H7 (cell line): Measurements from ENCODE around the gene MED12L. TPM values are rescaled to one million over a fixed set of nuclear protein-coding genes. Genes with fewer than 3 reads are reported as not detected.

Experiments
- DNase-seq: peaks from one replicate; pipeline ENCODE4 v3.0.0; 2012
- H3K27me3 ChIP-seq: 2 replicates; pipeline ENCODE4 v1.6.0; 2011; ENCODE audit warnings: mild to moderate bottlenecking, low read length; ENCODE audit not compliant: control insufficient read depth, insufficient read depth
- H3K36me3 ChIP-seq: replicated peaks from 2 replicates; pipeline ENCODE4 v1.5.1; 2011; ENCODE audit warnings: low read length; ENCODE audit not compliant: control insufficient read depth, insufficient read depth
- H3K4me3 ChIP-seq: 2 replicates; pipeline ENCODE4 v1.5.1; 2011; ENCODE audit warnings: low read depth, mild to moderate bottlenecking, control low read depth, low read length, moderate library complexity; ENCODE audit not compliant: insufficient read depth
- total RNA-seq: library from RNA; depleted of rRNA; stranded (reverse); fragments of >200 nt; shearing (Covaris generic); gene quantifications from 2 replicates; pipeline ENCODE4 v1.2.3, GENCODE V29; 2014

Gene MED12L
- total RNA-seq, 1 experiment from 2014 or later: 7.9 TPM

DNA sequence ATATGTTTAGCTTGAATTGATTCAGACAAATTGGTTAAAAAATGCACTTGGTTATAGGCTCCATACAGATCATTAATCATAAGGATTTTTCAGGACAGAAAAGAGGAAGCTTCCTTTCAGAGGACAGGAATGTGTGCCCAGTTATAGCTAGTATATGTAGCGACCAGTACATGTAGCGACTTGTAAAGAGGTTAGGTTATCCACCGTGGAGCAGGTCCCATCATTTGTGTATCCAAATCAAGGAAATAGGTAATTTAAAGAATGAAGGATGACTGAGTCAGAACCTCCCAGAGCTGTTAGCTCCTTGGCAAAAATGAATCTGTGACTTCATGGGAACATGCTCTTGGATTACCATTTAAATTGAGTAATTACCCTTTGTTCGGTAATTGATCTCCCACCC, 314.9 kb downstream of the MED12L start:
- H3K36me3 ChIP-seq: no peaks in the 10 kb centered on the region
- no peak for DNase-seq
- H3K27me3 ChIP-seq: no peaks in the 10 kb centered on the region
- no peak overlapping the region for H3K4me3 ChIP-seq

DNA sequence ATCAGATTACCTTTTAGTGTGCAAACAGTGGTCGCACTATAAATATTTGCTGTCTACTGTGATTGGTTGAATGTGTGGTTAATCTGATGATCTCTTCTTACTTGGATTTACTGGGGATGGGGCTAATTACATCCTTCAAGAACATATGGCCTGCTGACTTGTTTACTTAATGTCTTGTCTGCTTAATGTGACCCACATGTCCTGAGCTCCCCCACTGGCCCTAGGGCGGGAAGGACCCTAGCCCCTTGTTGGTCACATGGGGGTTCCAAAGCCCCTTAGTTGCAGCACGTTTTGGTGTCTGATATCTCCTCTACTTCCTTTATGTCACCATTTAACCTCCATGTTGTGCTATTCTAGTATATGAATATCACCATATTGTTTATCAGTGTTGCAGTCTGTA, 316.9 kb downstream of the MED12L start:
- Histone ChIP-seq H3K4me3 (no peak overlapping the region), H3K36me3 (no peaks in the 10 kb centered on the region), H3K27me3 (no peaks in the 10 kb centered on the region)
- DNase-seq: no peak

DNA sequence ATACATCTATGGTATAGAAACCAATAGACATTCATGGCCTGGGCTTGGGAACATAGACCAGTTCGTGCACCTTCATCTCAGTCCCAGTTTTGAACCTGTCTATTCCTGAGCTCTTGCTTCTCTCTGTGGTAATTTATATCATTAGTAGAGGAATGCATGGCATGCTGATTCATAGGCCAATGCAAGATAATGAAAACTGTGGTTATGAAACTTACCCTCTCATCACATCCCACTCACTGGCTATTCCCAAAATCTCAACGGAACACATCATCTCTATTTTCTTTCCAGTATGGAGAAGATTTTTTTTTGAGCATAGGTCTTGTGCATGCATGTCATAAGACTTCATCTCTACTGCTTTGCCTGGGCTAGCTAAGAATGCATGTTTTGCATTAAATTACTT, 317.8 kb downstream of the MED12L start:
- H3K36me3 ChIP-seq: no peaks in the 10 kb centered on the region
- no peak overlapping the region for H3K4me3 ChIP-seq
- H3K27me3 ChIP-seq: no peaks in the 10 kb centered on the region
- no peak for DNase-seq

DNA sequence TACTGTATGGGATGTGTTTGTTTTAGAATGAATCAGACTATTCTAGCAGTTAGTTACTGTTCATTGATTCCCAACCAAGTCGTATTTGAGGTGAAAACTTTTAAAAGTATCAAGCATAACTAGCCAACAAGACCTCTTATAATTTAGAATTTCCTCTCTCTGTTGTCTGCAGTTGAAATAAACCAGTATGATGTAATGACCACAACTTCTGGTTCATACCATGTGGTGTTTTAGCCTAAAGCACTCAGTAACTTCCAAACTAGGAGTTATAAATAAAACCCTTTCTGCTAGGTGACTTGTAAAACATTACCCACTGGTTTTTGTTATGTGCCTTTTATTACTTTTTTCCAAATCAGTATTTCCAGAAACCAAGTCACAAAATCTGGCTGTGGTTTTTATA, 318.9 kb downstream of the MED12L start:
- Histone ChIP-seq H3K27me3 (no peaks in the 10 kb centered on the region), H3K4me3 (no peak overlapping the region), H3K36me3 (no peaks in the 10 kb centered on the region)
- DNase-seq: no peak

DNA sequence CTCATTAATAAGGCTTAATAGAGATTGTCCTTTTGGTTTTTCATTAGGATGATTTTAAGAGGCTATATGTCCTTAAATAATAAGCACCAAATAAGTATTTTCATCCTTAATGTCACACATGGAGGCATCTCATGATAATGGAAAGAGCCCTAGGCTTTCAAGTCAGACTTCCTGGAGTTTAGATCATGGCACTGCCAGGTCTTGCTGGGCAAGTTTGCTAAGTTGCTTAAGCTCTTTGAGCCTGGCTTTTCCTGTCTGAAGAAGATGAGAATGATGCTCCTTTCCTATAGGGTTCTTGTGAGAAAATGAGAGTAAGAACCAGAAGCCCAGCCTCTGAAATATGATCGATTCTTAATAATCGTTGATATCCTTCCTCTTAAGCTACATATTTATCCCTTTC, 322.5 kb downstream of the MED12L start:
- DNase-seq: no peak
- Histone ChIP-seq H3K36me3 (no peaks in the 10 kb centered on the region), H3K4me3 (no peak overlapping the region), H3K27me3 (no peaks in the 10 kb centered on the region)

DNA sequence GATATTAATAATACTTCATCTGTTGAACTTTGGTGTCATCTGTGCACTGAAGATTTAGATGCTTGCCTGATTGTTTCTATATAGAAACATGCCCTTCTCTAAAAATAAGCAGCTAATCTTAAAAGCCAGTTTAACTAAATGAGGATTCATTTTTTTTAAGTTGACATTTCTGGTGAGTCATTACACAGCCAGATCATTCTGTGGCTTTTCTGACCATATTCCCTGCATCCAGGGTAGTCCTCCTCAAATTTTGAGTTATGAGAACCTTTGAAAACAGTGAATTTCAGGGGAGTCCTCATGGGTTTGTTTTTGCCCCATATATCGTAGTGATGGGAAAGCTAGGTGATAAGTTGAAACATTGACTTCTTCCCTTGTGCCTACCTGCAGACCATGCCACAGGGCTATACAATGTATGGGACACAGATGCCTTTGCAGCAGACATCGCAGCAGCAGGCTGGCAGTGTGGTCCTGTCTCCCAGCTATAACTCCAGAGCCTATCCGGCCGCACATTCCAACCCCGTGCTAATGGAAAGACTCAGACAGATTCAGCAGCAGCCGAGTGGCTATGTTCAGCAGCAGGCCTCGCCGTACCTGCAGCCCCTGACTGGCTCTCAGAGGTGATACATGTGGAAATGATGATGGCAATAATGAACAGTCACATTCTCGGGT, 325.6 kb downstream of the MED12L start:
- DNase-seq: no peak
- H3K27me3 ChIP-seq: no peaks in the 10 kb centered on the region
- no peaks in the 10 kb centered on the region for H3K36me3 ChIP-seq
- no peak overlapping the region for H3K4me3 ChIP-seq

DNA sequence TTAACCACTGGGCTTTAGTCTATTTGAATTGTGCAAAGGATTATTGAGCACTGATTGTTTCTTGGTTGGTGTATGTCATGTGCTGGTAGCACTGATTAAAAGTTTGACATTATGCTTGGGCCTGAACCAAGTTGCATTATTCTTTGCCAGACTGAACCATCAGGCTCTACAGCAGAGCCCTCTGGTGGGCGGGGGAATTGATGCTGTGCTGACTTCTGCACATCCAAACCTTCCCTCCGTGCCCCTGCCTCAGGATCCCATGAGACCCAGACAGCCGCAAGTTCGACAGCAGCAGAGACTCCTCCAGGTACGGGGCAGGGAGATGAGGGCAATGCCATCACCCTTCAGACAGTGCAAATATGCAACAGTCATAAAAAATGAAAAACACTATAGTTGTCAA, 327.5 kb downstream of the MED12L start:
- DNase-seq: peak; percentile 66
- no peaks in the 10 kb centered on the region for H3K27me3 ChIP-seq
- no peak overlapping the region for H3K4me3 ChIP-seq
- no peaks in the 10 kb centered on the region for H3K36me3 ChIP-seq

DNA sequence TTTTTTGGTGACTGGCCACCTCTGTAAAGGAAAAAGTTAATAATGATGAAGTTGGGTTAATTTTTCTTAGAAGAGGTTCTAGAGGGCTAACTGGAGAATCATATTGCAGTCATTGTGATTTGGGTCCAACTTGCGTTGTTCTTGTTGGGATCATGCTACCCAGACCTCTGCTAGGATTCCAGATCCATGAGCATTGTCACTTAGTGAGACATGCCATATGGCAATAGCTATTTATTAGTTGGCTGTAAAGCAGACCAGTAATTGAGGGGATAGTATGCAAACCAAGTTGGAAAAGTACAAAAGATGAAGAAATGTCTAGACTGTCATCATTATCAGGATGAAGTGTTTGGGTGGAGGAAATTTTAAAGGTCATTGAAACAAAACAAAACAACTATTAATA, 329.8 kb downstream of the MED12L start:
- no peaks in the 10 kb centered on the region for H3K36me3 ChIP-seq
- no peak for DNase-seq
- H3K4me3 ChIP-seq: no peak overlapping the region
- H3K27me3 ChIP-seq: no peaks in the 10 kb centered on the region

DNA sequence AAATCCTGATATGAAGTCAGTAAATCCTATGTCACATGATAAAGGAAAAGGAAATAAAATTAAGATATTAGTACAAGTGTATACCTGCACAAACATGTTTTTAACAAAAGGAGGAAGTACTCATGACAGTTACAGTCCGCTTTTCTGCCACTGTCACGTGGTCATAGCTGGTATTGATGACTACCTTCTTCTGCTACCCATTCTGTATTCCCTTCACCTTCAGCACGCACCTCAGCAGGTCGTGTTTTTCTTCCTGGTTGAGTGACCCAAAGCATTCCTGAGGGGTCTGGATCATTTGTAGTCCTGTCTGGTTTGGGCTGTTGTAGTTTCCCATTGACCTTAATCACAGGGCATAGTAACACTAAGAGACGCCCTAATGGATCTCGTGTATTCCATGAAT, 334.3 kb downstream of the MED12L start:
- no peak overlapping the region for H3K4me3 ChIP-seq
- no peak for DNase-seq
- no peaks in the 10 kb centered on the region; the same call in 1 of the 2 replicates for H3K36me3 ChIP-seq
- no peaks in the 10 kb centered on the region for H3K27me3 ChIP-seq

DNA sequence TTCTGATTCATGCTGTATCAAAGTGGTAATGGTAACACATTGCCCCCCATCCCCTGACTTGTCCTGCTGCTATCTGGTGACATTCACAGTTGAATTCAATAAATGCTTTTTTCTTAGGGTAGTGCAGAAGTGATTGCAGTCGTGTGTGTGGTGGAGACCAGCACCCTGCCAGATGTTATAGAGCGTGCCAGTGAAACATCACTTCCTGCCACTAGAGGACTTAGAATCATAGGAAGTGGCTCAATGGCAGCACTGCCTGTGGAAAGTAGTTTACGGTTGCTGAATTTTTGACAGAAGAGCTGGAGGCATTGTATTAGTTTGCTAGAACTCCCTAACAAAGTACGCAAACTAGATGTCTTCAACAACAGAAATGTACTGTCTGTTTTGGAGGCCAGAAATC, 336.5 kb downstream of the MED12L start:
- Histone ChIP-seq H3K4me3 (no peak overlapping the region), H3K36me3 (no peaks in the 10 kb centered on the region; the same call in 1 of the 2 replicates), H3K27me3 (no peaks in the 10 kb centered on the region)
- peak; percentile 30 for DNase-seq

DNA sequence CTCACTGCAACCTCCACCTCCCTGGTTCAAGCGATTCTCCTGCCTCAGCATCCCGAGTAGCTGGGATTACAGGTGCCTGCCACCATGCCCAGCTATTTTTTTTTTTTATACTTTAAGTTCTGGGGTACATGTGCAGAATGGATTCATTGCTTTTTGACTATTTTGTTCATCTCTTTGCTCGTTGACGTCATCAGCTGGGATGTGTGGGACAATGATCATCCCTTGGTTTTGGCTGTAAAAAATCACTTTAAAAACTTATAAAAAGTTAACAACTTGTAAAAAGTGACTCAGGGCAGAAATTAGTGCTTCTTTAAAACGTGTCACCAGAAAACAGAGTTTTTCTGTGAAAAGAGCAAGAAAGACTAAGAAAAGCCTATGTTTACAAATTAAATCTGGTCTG, 337.6 kb downstream of the MED12L start:
- H3K4me3 ChIP-seq: no peak overlapping the region
- no peaks in the 10 kb centered on the region; the same call in 1 of the 2 replicates for H3K36me3 ChIP-seq
- no peak for DNase-seq
- H3K27me3 ChIP-seq: no peaks in the 10 kb centered on the region

DNA sequence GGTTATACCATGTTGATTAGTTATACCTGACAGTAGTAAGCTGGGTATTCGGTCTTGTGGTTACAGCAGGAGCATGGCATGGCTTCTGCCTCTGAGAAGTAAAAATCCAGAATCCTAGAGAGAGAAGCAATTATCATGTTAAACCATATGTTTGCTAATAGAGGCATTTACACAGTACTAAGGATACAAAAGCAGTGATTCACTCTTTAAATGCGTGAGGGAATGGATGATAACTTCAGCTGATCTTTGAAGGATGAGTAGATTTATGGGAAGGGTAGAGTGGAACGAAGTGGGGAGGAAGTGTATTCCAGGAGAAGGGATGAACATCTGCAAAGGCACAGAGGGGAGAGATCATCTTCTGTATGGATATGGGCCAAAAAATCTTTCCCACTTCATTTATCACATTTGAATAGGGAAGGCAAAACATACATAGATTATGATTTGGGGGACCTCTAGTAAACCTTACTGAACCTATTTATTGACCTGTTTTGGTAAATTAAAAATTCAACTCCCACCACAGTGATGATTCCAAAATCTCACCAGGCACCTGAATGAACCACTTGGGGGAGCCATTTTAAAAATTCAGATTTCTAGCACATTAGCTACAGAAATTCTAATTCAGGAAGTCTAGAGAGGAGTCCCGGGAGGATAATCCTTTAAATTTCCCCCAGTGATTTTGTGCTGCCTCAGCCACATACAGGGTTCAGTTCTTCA, 340.3 kb downstream of the MED12L start:
- no peaks in the 10 kb centered on the region for H3K36me3 ChIP-seq
- DNase-seq: no peak
- no peak overlapping the region for H3K4me3 ChIP-seq
- H3K27me3 ChIP-seq: no peaks in the 10 kb centered on the region

DNA sequence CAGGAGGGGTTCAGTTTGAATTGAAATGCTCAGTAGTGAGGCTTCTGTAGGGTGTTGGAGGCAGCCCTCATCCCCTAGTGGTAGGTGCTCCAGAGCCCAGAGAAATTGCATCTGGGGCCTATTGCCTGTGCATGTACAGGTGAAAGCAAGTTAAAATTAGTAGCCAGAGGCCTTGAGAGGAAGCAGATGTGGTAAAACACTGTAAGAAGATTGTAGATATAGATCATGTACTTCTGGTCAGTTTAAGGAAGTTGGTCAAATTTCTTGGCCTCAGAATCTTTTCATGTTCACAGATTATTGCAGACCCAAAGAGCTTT, 340.8 kb downstream of the MED12L start:
- Histone ChIP-seq H3K4me3 (no peak overlapping the region), H3K27me3 (no peaks in the 10 kb centered on the region), H3K36me3 (no peaks in the 10 kb centered on the region)
- DNase-seq: peak; percentile 39

DNA sequence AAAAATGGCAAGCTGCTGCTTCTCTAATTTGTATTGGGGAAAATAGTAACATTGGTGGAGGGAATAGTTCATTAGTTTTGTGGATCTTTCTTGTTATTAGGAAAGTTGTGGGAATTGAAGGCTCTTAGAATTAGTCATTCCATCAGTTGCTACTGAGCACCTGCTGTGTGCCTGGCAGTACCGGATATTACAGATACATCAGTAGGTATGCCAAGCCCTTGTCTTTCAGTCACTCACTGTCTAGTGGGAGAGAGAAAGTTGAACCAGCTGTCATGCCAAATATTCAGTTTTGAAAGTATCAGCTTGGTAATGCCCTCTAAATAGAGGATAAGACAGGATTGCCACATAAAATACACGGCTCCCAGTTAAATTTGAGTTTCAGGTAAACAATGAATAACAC, 342.9 kb downstream of the MED12L start:
- H3K36me3 ChIP-seq: no peaks in the 10 kb centered on the region
- no peak for DNase-seq
- H3K4me3 ChIP-seq: no peak overlapping the region
- H3K27me3 ChIP-seq: no peaks in the 10 kb centered on the region

DNA sequence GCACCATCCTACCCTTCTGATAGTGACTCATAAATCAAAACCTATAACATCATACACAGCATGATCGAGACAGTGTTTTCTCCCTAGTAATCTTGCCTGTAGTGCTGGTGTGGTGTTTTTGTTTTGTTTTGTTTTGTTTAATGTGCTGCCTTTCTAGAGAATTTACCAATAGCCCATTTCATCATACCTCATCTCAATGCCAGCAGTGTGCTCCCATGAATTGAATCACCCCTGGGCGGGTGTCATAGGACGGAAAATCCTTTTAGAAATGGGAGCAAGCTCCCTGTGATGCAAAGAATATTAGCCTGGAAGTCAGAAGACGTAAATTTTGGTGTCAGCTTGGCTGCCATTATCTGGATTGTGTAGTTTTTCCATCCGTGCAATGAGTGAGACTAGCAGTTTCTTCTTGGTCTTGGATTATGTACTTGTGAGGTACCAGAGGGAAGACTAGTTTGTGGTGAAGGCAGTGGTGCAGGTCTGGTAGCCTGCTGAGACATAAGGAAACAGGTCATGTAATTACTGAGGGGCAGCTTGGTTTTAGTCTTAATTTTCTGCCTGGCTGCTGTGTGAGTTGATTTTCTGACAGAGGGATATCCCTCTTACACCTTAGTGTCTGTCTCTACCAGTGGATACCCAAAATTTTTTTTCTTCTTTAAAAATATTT, 345.5 kb downstream of the MED12L start:
- no peak for DNase-seq
- no peaks in the 10 kb centered on the region for H3K36me3 ChIP-seq
- no peak overlapping the region; the same call in 1 of the 2 replicates for H3K4me3 ChIP-seq
- no peaks in the 10 kb centered on the region for H3K27me3 ChIP-seq
